Jurkat, Clone E6-1 (cell line): ENCODE data around the gene TRIO.

ENCODE experiments used
- DNase-seq: peaks from one replicate; pipeline ENCODE4 v3.0.0-alpha.2; 2011; ENCODE audit warnings: low read depth, low spot score
- H3K4me3 ChIP-seq: 2 replicates; pipeline ENCODE4 v1.5.1; 2011; ENCODE audit warnings: mild to moderate bottlenecking, low read length, control low read depth, moderate library complexity

Gene TRIO

GRCh38 chr5:14292766-14293658, 149.9 kb downstream of the TRIO start:
- no peak for DNase-seq

GRCh38 chr5:14295610-14296009, 152.5 kb downstream of the TRIO start:
- H3K4me3 ChIP-seq = no peak overlapping the region
- DNase-seq = no peak

More at GRCh38 chr5:14292766-14293658, 149.9 kb downstream of the TRIO start:
- H3K4me3 ChIP-seq = no peak overlapping the region

GRCh38 chr5:14296533-14297331, 153.6 kb downstream of the TRIO start:
- no peak for DNase-seq
- no peak overlapping the region for H3K4me3 ChIP-seq

- H3K4me3 ChIP-seq = no peak overlapping the region
- no peak for DNase-seq
Observed at GRCh38 chr5:14297697-14298096, 154.6 kb downstream of the TRIO start.

- DNase-seq = no peak
- no peak overlapping the region for H3K4me3 ChIP-seq
Observed at GRCh38 chr5:14298126-14298847, 155.1 kb downstream of the TRIO start.

GRCh38 chr5:14299666-14300065, 156.5 kb downstream of the TRIO start:
- no peak overlapping the region for H3K4me3 ChIP-seq
- no peak for DNase-seq

- no peak for DNase-seq
- H3K4me3 ChIP-seq = no peak overlapping the region
Observed at GRCh38 chr5:14301186-14301585, 158.0 kb downstream of the TRIO start.

GRCh38 chr5:14302330-14302729, 159.2 kb downstream of the TRIO start:
- DNase-seq = no peak

GRCh38 chr5:14305045-14305444, 161.9 kb downstream of the TRIO start:
- H3K4me3 ChIP-seq = no peak overlapping the region
- no peak for DNase-seq

More at GRCh38 chr5:14302330-14302729, 159.2 kb downstream of the TRIO start:
- no peak overlapping the region for H3K4me3 ChIP-seq

GRCh38 chr5:14306329-14306815, 163.2 kb downstream of the TRIO start:
- no peak overlapping the region for H3K4me3 ChIP-seq
- DNase-seq = no peak

GRCh38 chr5:14308384-14309154, 165.4 kb downstream of the TRIO start:
- no peak for DNase-seq
- no peak overlapping the region for H3K4me3 ChIP-seq

- no peak for DNase-seq
- H3K4me3 ChIP-seq = no peak overlapping the region
Observed at GRCh38 chr5:14309199-14309598, 166.1 kb downstream of the TRIO start.

GRCh38 chr5:14309878-14310531, 166.9 kb downstream of the TRIO start:
- H3K4me3 ChIP-seq = no peak overlapping the region
- DNase-seq = no peak

- no peak for DNase-seq
- no peak overlapping the region for H3K4me3 ChIP-seq
Observed at GRCh38 chr5:14310901-14311300, 167.8 kb downstream of the TRIO start.

GRCh38 chr5:14313986-14314690, 171.0 kb downstream of the TRIO start:
- no peak for DNase-seq
- no peak overlapping the region for H3K4me3 ChIP-seq

GRCh38 chr5:14316471-14316870, 173.3 kb downstream of the TRIO start:
- no peak overlapping the region for H3K4me3 ChIP-seq
- DNase-seq = no peak

GRCh38 chr5:14319102-14319501, 176.0 kb downstream of the TRIO start:
- DNase-seq = no peak
- H3K4me3 ChIP-seq = no peak overlapping the region

- no peak overlapping the region for H3K4me3 ChIP-seq
- DNase-seq = no peak
Observed at GRCh38 chr5:14321936-14322335, 178.8 kb downstream of the TRIO start.
